DOHH2 (cell line): Measurements from ENCODE around the gene NAALADL2.

Source experiments
- CTCF ChIP-seq: fragments of 200-600 bp; sonication (generic); IDR thresholded peaks from one replicate; pipeline ENCODE4 v1.5.1; 2014; ENCODE audit warnings: antibody characterized with exemption, mild to moderate bottlenecking, low read depth, low read length; ENCODE audit not compliant: poor library complexity, severe bottlenecking
- EZH2phosphoT487 ChIP-seq: fragments of 200-600 bp; sonication (generic); IDR thresholded peaks from 2 replicates; pipeline ENCODE4 v1.6.1; 2017; ENCODE audit warnings: borderline replicate concordance, mild to moderate bottlenecking, antibody characterized with exemption, low read length, moderate library complexity, mixed read lengths

GRCh38 chr3:175716446-175716845 is 857.3 kb downstream of the NAALADL2 start:
- TF ChIP-seq CTCF, result no peak
- no peak for TF ChIP-seq EZH2phosphoT487
